Loucy (cell line): ENCODE results near the gene PSPC1.

Experiments
- H2AFZ ChIP-seq: fragments of 200-600 bp; sonication (generic); 2 replicates; pipeline ENCODE4 v1.6.0; 2016; ENCODE audit warnings: antibody characterized with exemption, mild to moderate bottlenecking, low read length, moderate library complexity
- H3F3A ChIP-seq: fragments of 200-600 bp; 2 replicates; pipeline ENCODE4 v1.6.0; 2016; ENCODE audit warnings: antibody characterized with exemption, low read depth, mild to moderate bottlenecking
- H3K27me3 ChIP-seq: fragments of 200-600 bp; sonication (generic); 2 replicates; pipeline ENCODE4 v1.6.1; 2014; ENCODE audit warnings: low read length, mild to moderate bottlenecking; ENCODE audit not compliant: insufficient read depth, poor library complexity, severe bottlenecking
- H3K36me3 ChIP-seq: fragments of 200-600 bp; sonication (generic); 2 replicates; pipeline ENCODE4 v1.6.1; 2016; ENCODE audit warnings: low read length; ENCODE audit not compliant: insufficient read depth
- H3K4me1 ChIP-seq: fragments of 200-600 bp; sonication (generic); 2 replicates; pipeline ENCODE4 v1.5.1; 2014; ENCODE audit warnings: low read length, mild to moderate bottlenecking; ENCODE audit not compliant: insufficient read depth, poor library complexity, severe bottlenecking
- H3K4me2 ChIP-seq: fragments of 200-600 bp; sonication (generic); 2 replicates; pipeline ENCODE4 v1.6.0; 2014; ENCODE audit warnings: antibody characterized with exemption, low read length, low read depth, mild to moderate bottlenecking; ENCODE audit not compliant: poor library complexity, severe bottlenecking
- H3K4me3 ChIP-seq: fragments of 200-600 bp; sonication (generic); 2 replicates; pipeline ENCODE4 v1.5.1; 2014; ENCODE audit warnings: low read length, mild to moderate bottlenecking, mixed read lengths; ENCODE audit not compliant: poor library complexity, severe bottlenecking
- H3K79me2 ChIP-seq: fragments of 200-600 bp; sonication (generic); 2 replicates; pipeline ENCODE4 v1.6.1; 2014; ENCODE audit warnings: low read length; ENCODE audit not compliant: insufficient read depth
- H3K9ac ChIP-seq: fragments of 200-600 bp; sonication (generic); 2 replicates; pipeline ENCODE4 v1.6.0; 2014; ENCODE audit warnings: mild to moderate bottlenecking, low read depth, low read length, moderate library complexity; ENCODE audit not compliant: poor library complexity, severe bottlenecking
- H3K9me2 ChIP-seq: fragments of 200-600 bp; sonication (generic); replicated peaks from 2 replicates; pipeline ENCODE4 v1.6.1; 2016; ENCODE audit warnings: low read depth, low read length, mixed read lengths
- H3K9me3 ChIP-seq: fragments of 200-600 bp; sonication (generic); 2 replicates; pipeline ENCODE4 v1.6.1; 2014; ENCODE audit warnings: mild to moderate bottlenecking, antibody characterized with exemption, low read length, low read depth; ENCODE audit not compliant: insufficient read depth
- H4K20me1 ChIP-seq: fragments of 200-600 bp; sonication (generic); 2 replicates; pipeline ENCODE4 v1.6.0; 2014; ENCODE audit warnings: antibody characterized with exemption, low read length, mild to moderate bottlenecking; ENCODE audit not compliant: insufficient read depth, poor library complexity, severe bottlenecking
- CTCF ChIP-seq: fragments of 200-600 bp; sonication (generic); conservative IDR thresholded peaks from 2 replicates; pipeline ENCODE4 v1.5.1; 2014; ENCODE audit warnings: mild to moderate bottlenecking, antibody characterized with exemption, low read length
- EZH2phosphoT487 ChIP-seq: fragments of 200-600 bp; IDR thresholded peaks from 2 replicates; pipeline ENCODE4 v1.6.1; 2018; ENCODE audit warnings: antibody characterized with exemption, mild to moderate bottlenecking, moderate library complexity, borderline replicate concordance

PSPC1 gene

GRCh38 chr13:19676168-19676567, 106.6 kb downstream of the PSPC1 start:
- Histone ChIP-seq H3K4me3 (no peak overlapping the region), H3K4me2 (no peak overlapping the region), H3K9ac (no peak overlapping the region), H3K9me2 (no peaks in the 10 kb centered on the region), H3F3A (no peaks in the 10 kb centered on the region), H3K9me3 (no peaks in the 10 kb centered on the region), H2AFZ (no peak overlapping the region), H3K36me3 (peaks cover 60% of the 10 kb centered on the region), H3K4me1 (peaks cover 6% of the 10 kb centered on the region), H4K20me1 (no peaks in the 10 kb centered on the region), H3K27me3 (no peaks in the 10 kb centered on the region), H3K79me2 (no peaks in the 10 kb centered on the region)
- TF ChIP-seq EZH2phosphoT487: no peak
- TF ChIP-seq CTCF: no peak

GRCh38 chr13:19674898-19675297, 107.8 kb downstream of the PSPC1 start:
- no peaks in the 10 kb centered on the region for H3K9me3 ChIP-seq
- no peaks in the 10 kb centered on the region for H3K9me2 ChIP-seq
- H3K27me3 ChIP-seq: no peaks in the 10 kb centered on the region
- H3K79me2 ChIP-seq: no peaks in the 10 kb centered on the region
- H3K36me3 ChIP-seq: peaks cover 72% of the 10 kb centered on the region
- H3K4me3 ChIP-seq: no peak overlapping the region
- H3F3A ChIP-seq: no peaks in the 10 kb centered on the region
- peaks cover 6% of the 10 kb centered on the region for H3K4me1 ChIP-seq
- no peaks in the 10 kb centered on the region for H4K20me1 ChIP-seq
- no peak overlapping the region for H3K4me2 ChIP-seq
- H3K9ac ChIP-seq: no peak overlapping the region
- no peak overlapping the region for H2AFZ ChIP-seq
- no peak for TF ChIP-seq CTCF
- no peak for TF ChIP-seq EZH2phosphoT487

- H3K9me2 ChIP-seq: no peaks in the 10 kb centered on the region
- no peak overlapping the region for H3K9ac ChIP-seq
- no peak for TF ChIP-seq CTCF
- TF ChIP-seq EZH2phosphoT487: no peak
- H3K4me3 ChIP-seq: no peak overlapping the region
- H3F3A ChIP-seq: no peaks in the 10 kb centered on the region
- H3K27me3 ChIP-seq: no peaks in the 10 kb centered on the region
- H4K20me1 ChIP-seq: no peaks in the 10 kb centered on the region
- no peak overlapping the region for H3K4me2 ChIP-seq
- H2AFZ ChIP-seq: no peak overlapping the region
- H3K36me3 ChIP-seq: peaks cover 76% of the 10 kb centered on the region
- H3K9me3 ChIP-seq: no peaks in the 10 kb centered on the region
- peaks cover 6% of the 10 kb centered on the region for H3K4me1 ChIP-seq
- H3K79me2 ChIP-seq: no peaks in the 10 kb centered on the region
These were observed 109.0 kb downstream of the PSPC1 start for GRCh38 chr13:19673473-19674430.
